Urinary bladder (tissue), 4 donors: ENCODE results near the gene PLXNA2. TPM values are rescaled to one million over a fixed set of nuclear protein-coding genes. Genes with fewer than 3 reads are reported as not detected.

ENCODE experiments used
- DNase-seq: peaks from one replicate; pipeline ENCODE4 v3.0.0-alpha.2; 2015; ENCODE audit errors: extremely low spot score
- H3K27ac ChIP-seq: one replicate; pipeline ENCODE4 v1.5.1; 2013; ENCODE audit warnings: low read depth, mild to moderate bottlenecking, moderate library complexity
- H3K36me3 ChIP-seq: one replicate; pipeline ENCODE4 v1.6.1; 2013; ENCODE audit warnings: mild to moderate bottlenecking, moderate library complexity; ENCODE audit not compliant: insufficient read depth
- H3K4me1 ChIP-seq: one replicate; pipeline ENCODE4 v1.6.1; 2013; ENCODE audit warnings: mild to moderate bottlenecking, moderate library complexity; ENCODE audit not compliant: insufficient read depth
- H3K4me3 ChIP-seq: one replicate; pipeline ENCODE4 v1.5.1; 2013; ENCODE audit warnings: low read depth, low read length
- WGBS: extraction: QIAGEN DNeasy Blood & Tissue Kit; methylation state at CpG from one replicate; pipeline ENCODE4 v1.1.7; 2013; 5-methylcytosine and 5-hydroxymethylcytosine counted together
- polyA plus RNA-seq: library from polyadenylated mRNA; stranded (reverse); fragments of 200-250 nt; gene quantifications from one replicate; pipeline ENCODE4 v1.2.3, GENCODE V29; 2013
- total RNA-seq: library from RNA; depleted of rRNA; stranded (reverse); fragments of >200 nt; gene quantifications from one replicate; pipeline ENCODE4 v1.2.3, GENCODE V29; 2014
- donor health status: healthy with polysubstance abuse.
- donor health status: healthy.

The PLXNA2 gene
- total and polyA plus RNA-seq, 2 donors: 15.1 to 20.0 TPM

GRCh38 chr1:208185801-208186231 lies 58.4 kb downstream of the PLXNA2 start:
- Histone ChIP-seq H3K4me3 (no peak overlapping the region), H3K36me3 (no peaks in the 10 kb centered on the region), H3K27ac (no peak overlapping the region), H3K4me1 (no peaks in the 10 kb centered on the region)
- DNase-seq: no peak
- 60% methylated on average over 3 of the region's 3 CpGs for WGBS

- no peak for DNase-seq
- WGBS: 49% methylated on average over 5 of the region's 5 CpGs
- Histone ChIP-seq H3K36me3 (no peaks in the 10 kb centered on the region), H3K4me1 (no peaks in the 10 kb centered on the region), H3K4me3 (no peak overlapping the region), H3K27ac (no peak overlapping the region)
Observed at GRCh38 chr1:208184966-208185654, 59.1 kb downstream of the PLXNA2 start.

- peak; percentile 62 for DNase-seq
- Histone ChIP-seq H3K27ac (no peak overlapping the region), H3K4me3 (no peak overlapping the region), H3K36me3 (no peaks in the 10 kb centered on the region), H3K4me1 (no peaks in the 10 kb centered on the region)
- 35% methylated on average over 8 of the region's 8 CpGs for WGBS
Observed at GRCh38 chr1:208183977-208184911, 59.9 kb downstream of the PLXNA2 start.

- no peaks in the 10 kb centered on the region for H3K36me3 ChIP-seq
- no peak overlapping the region for H3K4me3 ChIP-seq
- DNase-seq: no peak
- 62% methylated on average over 10 of the region's 10 CpGs for WGBS
- no peaks in the 10 kb centered on the region for H3K4me1 ChIP-seq
- no peak overlapping the region for H3K27ac ChIP-seq
Observed at GRCh38 chr1:208182880-208183645, 61.1 kb downstream of the PLXNA2 start.

GRCh38 chr1:208181364-208181763 lies 62.8 kb downstream of the PLXNA2 start:
- no peak for DNase-seq
- Histone ChIP-seq H3K36me3 (no peaks in the 10 kb centered on the region), H3K27ac (no peak overlapping the region), H3K4me3 (no peak overlapping the region), H3K4me1 (no peaks in the 10 kb centered on the region)
- WGBS: 76% methylated on average over 4 of the region's 4 CpGs

- Histone ChIP-seq H3K36me3 (no peaks in the 10 kb centered on the region), H3K4me1 (no peaks in the 10 kb centered on the region), H3K27ac (no peak overlapping the region), H3K4me3 (no peak overlapping the region)
- WGBS: 59% methylated on average over 7 of the region's 7 CpGs
- no peak for DNase-seq
Observed at GRCh38 chr1:208180421-208180820, 63.8 kb downstream of the PLXNA2 start.

- Histone ChIP-seq H3K4me3 (no peak overlapping the region), H3K36me3 (no peaks in the 10 kb centered on the region), H3K27ac (no peak overlapping the region), H3K4me1 (no peaks in the 10 kb centered on the region)
- WGBS: 72% methylated on average over 7 of the region's 7 CpGs
- DNase-seq: no peak
Observed at GRCh38 chr1:208179961-208180409, 64.2 kb downstream of the PLXNA2 start.

GRCh38 chr1:208179263-208179816 lies 64.8 kb downstream of the PLXNA2 start:
- no peak overlapping the region for H3K27ac ChIP-seq

GRCh38 chr1:208178091-208178529 lies 66.1 kb downstream of the PLXNA2 start:
- DNase-seq: no peak

More at GRCh38 chr1:208179263-208179816, 64.8 kb downstream of the PLXNA2 start:
- no peak for DNase-seq
- Histone ChIP-seq H3K4me1 (no peaks in the 10 kb centered on the region), H3K4me3 (no peak overlapping the region), H3K36me3 (no peaks in the 10 kb centered on the region)
- 55% methylated on average over 6 of the region's 6 CpGs for WGBS

GRCh38 chr1:208177656-208178055 lies 66.5 kb downstream of the PLXNA2 start:
- DNase-seq: no peak
- no peak overlapping the region for H3K4me3 ChIP-seq
- WGBS: 51% methylated on average over 3 of the region's 3 CpGs
- no peak overlapping the region for H3K27ac ChIP-seq
- no peaks in the 10 kb centered on the region for H3K36me3 ChIP-seq
- no peaks in the 10 kb centered on the region for H3K4me1 ChIP-seq

More at GRCh38 chr1:208178091-208178529, 66.1 kb downstream of the PLXNA2 start:
- Histone ChIP-seq H3K4me1 (no peaks in the 10 kb centered on the region), H3K27ac (no peak overlapping the region), H3K4me3 (no peak overlapping the region), H3K36me3 (no peaks in the 10 kb centered on the region)
- WGBS: 85% methylated on average over 2 of the region's 2 CpGs

- Histone ChIP-seq H3K4me3 (no peak overlapping the region), H3K4me1 (no peaks in the 10 kb centered on the region), H3K36me3 (no peaks in the 10 kb centered on the region), H3K27ac (no peak overlapping the region)
- 85% methylated on average over 3 of the region's 3 CpGs for WGBS
- DNase-seq: no peak
Observed at GRCh38 chr1:208176649-208177048, 67.5 kb downstream of the PLXNA2 start.

- no peak for DNase-seq
- Histone ChIP-seq H3K36me3 (no peaks in the 10 kb centered on the region), H3K27ac (no peak overlapping the region), H3K4me1 (no peaks in the 10 kb centered on the region), H3K4me3 (no peak overlapping the region)
Observed at GRCh38 chr1:208175508-208175895, 68.7 kb downstream of the PLXNA2 start.
